ENCODE measurements around the gene RELN. TPM values are rescaled to one million over a fixed set of nuclear protein-coding genes. Genes with fewer than 3 reads are reported as not detected.

The RELN gene
- total RNA-seq, 1 donor from 2014 or later = 7.3 TPM

GRCh38 chr7:103605640-103606039, 383.8 kb downstream of the RELN start:
- H3K27ac Mint-ChIP-seq = no peak overlapping the region
- H3K4me1 Mint-ChIP-seq = no peaks in the 10 kb centered on the region
- no peaks in the 10 kb centered on the region for H3K27me3 Mint-ChIP-seq (ENCODE audit: low read depth)
- no peaks in the 10 kb centered on the region for H3K36me3 Mint-ChIP-seq
- no peak for TF ChIP-seq CTCF (IDR thresholded peaks at IDR 0.05; ENCODE audit: unreplicated experiment)
- no peak for DNase-seq (ENCODE audit: low spot score in 2 of 2, unreplicated experiment in 2 of 2)
- no peaks in the 10 kb centered on the region for H3K9me3 Mint-ChIP-seq
- H3K4me3 Mint-ChIP-seq = no peak overlapping the region

GRCh38 chr7:103598326-103598905, 391.0 kb downstream of the RELN start:
- no peak overlapping the region for H3K4me3 Mint-ChIP-seq
- no peak overlapping the region for H3K27ac Mint-ChIP-seq
- TF ChIP-seq CTCF (IDR thresholded peaks at IDR 0.05; ENCODE audit: unreplicated experiment) = no peak
- peaks cover 1% of the 10 kb centered on the region for H3K27me3 Mint-ChIP-seq (ENCODE audit: low read depth)
- H3K36me3 Mint-ChIP-seq = no peaks in the 10 kb centered on the region
- H3K4me1 Mint-ChIP-seq = peaks cover 11% of the 10 kb centered on the region
- no peak for DNase-seq (ENCODE audit: low spot score in 2 of 2, unreplicated experiment in 2 of 2)
- H3K9me3 Mint-ChIP-seq = no peaks in the 10 kb centered on the region

- peaks cover 11% of the 10 kb centered on the region for H3K4me1 Mint-ChIP-seq
- no peaks in the 10 kb centered on the region for H3K9me3 Mint-ChIP-seq
- TF ChIP-seq CTCF (IDR thresholded peaks at IDR 0.05; ENCODE audit: unreplicated experiment) = no peak
- H3K36me3 Mint-ChIP-seq = no peaks in the 10 kb centered on the region
- H3K27ac Mint-ChIP-seq = no peak overlapping the region
- peaks cover 1% of the 10 kb centered on the region for H3K27me3 Mint-ChIP-seq (ENCODE audit: low read depth)
- no peak for DNase-seq (ENCODE audit: low spot score in 2 of 2, unreplicated experiment in 2 of 2)
- H3K4me3 Mint-ChIP-seq = no peak overlapping the region
Observed at GRCh38 chr7:103597606-103598005, 391.9 kb downstream of the RELN start.

- H3K4me1 Mint-ChIP-seq = peaks cover 11% of the 10 kb centered on the region
- H3K27me3 Mint-ChIP-seq (ENCODE audit: low read depth) = peaks cover 3% of the 10 kb centered on the region
- TF ChIP-seq CTCF (IDR thresholded peaks at IDR 0.05; ENCODE audit: unreplicated experiment) = no peak
- H3K27ac Mint-ChIP-seq = no peak overlapping the region
- H3K4me3 Mint-ChIP-seq = no peak overlapping the region
- peaks cover 4% of the 10 kb centered on the region for H3K9me3 Mint-ChIP-seq
- DNase-seq (ENCODE audit: low spot score in 2 of 2, unreplicated experiment in 2 of 2) = no peak
- H3K36me3 Mint-ChIP-seq = no peaks in the 10 kb centered on the region
Observed at GRCh38 chr7:103594186-103594585, 395.3 kb downstream of the RELN start.

- H3K27me3 Mint-ChIP-seq (ENCODE audit: low read depth) = peaks cover 5% of the 10 kb centered on the region
- peaks cover 6% of the 10 kb centered on the region for H3K4me1 Mint-ChIP-seq
- no peak overlapping the region for H3K4me3 Mint-ChIP-seq
- TF ChIP-seq CTCF (IDR thresholded peaks at IDR 0.05; ENCODE audit: unreplicated experiment) = no peak
- no peak for DNase-seq (ENCODE audit: low spot score in 2 of 2, unreplicated experiment in 2 of 2)
- peaks cover 4% of the 10 kb centered on the region for H3K9me3 Mint-ChIP-seq
- H3K36me3 Mint-ChIP-seq = no peaks in the 10 kb centered on the region
- no peak overlapping the region for H3K27ac Mint-ChIP-seq
Observed at GRCh38 chr7:103593691-103594090, 395.8 kb downstream of the RELN start.

GRCh38 chr7:103592844-103593243, 396.6 kb downstream of the RELN start:
- no peak overlapping the region for H3K4me3 Mint-ChIP-seq
- H3K36me3 Mint-ChIP-seq = no peaks in the 10 kb centered on the region
- TF ChIP-seq CTCF (IDR thresholded peaks at IDR 0.05; ENCODE audit: unreplicated experiment) = no peak
- no peak for DNase-seq (ENCODE audit: low spot score in 2 of 2, unreplicated experiment in 2 of 2)
- no peak overlapping the region for H3K27ac Mint-ChIP-seq
- peaks cover 4% of the 10 kb centered on the region for H3K9me3 Mint-ChIP-seq
- H3K27me3 Mint-ChIP-seq (ENCODE audit: low read depth) = peaks cover 5% of the 10 kb centered on the region
- H3K4me1 Mint-ChIP-seq = no peaks in the 10 kb centered on the region

Measured in mesothelial cell of epicardium (in vitro differentiated cells).